ENCODE results near the gene DNAI1. TPM values are rescaled to one million over a fixed set of nuclear protein-coding genes. Genes with fewer than 3 reads are reported as not detected.
A peak's percentile ranks its signal among the peaks of the same experiment; 100 is the strongest.
"Not testable (repeated sequence)": the region's sequence is repeated elsewhere in the genome, so short reads cannot be mapped to it uniquely, and the experiment has no call there.

The DNAI1 gene
- total RNA-seq, 3 donors from 2014 or later: not detected

DNA sequence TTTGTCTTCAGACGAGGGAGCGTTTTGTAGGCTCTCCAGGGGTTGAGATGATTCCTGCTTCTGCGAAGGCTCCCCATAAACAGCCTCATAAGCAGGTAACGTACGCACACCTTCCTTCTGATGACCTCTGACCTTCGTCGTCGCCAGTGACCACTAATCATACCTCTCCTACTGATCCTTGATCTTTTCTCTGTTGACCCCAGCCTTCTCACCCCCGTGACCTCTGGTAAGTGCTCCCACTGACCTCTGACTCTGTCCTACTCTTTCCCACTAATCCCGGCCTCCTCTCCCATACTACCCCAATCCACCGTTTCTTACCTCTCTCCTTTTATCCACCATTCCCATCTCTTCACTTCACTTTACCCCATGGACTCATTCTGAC is 345 bp downstream of the DNAI1 start:
- ATAC-seq: no peak
- Mint-ChIP-seq H3K27me3 (ENCODE audit: low read depth) (no peaks in the 10 kb centered on the region), H3K9me3 (no peaks in the 10 kb centered on the region), H3K36me3 (ENCODE audit: insufficient read depth) (peaks cover 3% of the 10 kb centered on the region), H3K4me1 (ENCODE audit: low read depth) (peaks cover 33% of the 10 kb centered on the region), H3K4me3 (peak overlapping the region; percentile 85)
- DNase-seq: no peak

DNA sequence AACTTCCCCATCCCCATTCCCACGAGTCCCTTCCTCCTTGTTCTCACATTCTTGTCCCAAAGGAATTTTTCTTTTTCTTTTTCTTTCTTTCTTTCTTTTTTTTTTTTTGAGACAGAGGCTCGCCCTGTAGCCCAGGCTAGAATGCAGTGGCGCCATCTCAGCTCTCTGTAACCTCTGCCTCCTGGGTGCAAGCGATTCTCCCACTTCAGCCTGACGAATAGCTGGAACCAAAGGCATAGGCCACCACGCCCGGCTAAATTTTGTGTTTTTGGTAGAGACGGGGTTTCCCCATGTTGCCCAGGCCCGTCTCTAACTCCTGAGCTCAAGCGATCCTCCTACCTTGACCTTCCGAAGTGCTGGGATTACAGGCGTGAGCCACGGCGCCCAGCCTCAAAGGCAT is 751 bp downstream of the DNAI1 start:
- Mint-ChIP-seq H3K27me3 (ENCODE audit: low read depth) (no peaks in the 10 kb centered on the region), H3K9me3 (no peaks in the 10 kb centered on the region), H3K4me1 (ENCODE audit: low read depth) (peaks cover 33% of the 10 kb centered on the region), H3K36me3 (ENCODE audit: insufficient read depth) (peaks cover 3% of the 10 kb centered on the region), H3K4me3 (peak overlapping the region; percentile 85)
- DNase-seq (no peak), ATAC-seq (no peak)

DNA sequence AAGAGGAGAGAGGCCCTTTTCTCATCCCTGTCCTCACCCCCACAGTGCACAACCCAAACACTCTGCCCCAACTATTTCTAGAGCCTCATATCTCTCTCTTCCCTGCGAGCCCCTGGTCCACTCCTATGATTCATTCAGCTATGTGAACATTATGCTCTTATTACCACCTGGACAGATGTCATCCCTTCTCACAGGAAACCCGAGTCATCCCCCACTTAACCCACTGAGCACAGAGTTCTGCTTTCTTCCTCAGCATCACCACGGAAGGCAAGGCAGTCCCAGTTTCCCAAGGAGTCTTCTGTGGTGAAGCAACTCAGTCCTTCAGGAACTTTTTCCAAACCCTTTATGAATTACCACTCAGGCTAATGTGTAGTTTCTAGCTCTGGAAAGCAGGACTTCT is 1.3 kb downstream of the DNAI1 start:
- Mint-ChIP-seq H3K4me3 (no peak overlapping the region), H3K9me3 (no peaks in the 10 kb centered on the region), H3K27me3 (ENCODE audit: low read depth) (no peaks in the 10 kb centered on the region), H3K36me3 (ENCODE audit: insufficient read depth) (peaks cover 2% of the 10 kb centered on the region), H3K4me1 (ENCODE audit: low read depth) (peaks cover 29% of the 10 kb centered on the region)
- no peak for DNase-seq
- no peak for ATAC-seq

- no peaks in the 10 kb centered on the region for H3K9me3 Mint-ChIP-seq
- H3K36me3 Mint-ChIP-seq (ENCODE audit: insufficient read depth): no peaks in the 10 kb centered on the region
- ATAC-seq: peak; percentile 82 to 86
- H3K4me1 Mint-ChIP-seq (ENCODE audit: low read depth): peaks cover 9% of the 10 kb centered on the region
- DNase-seq: no peak
- no peaks in the 10 kb centered on the region for H3K27me3 Mint-ChIP-seq (ENCODE audit: low read depth)
- no peak overlapping the region for H3K4me3 Mint-ChIP-seq
Observed at GRCh38 chr9:34463098-34463900, 4.7 kb downstream of the DNAI1 start.

GRCh38 chr9:34463901-34464232 is 5.3 kb downstream of the DNAI1 start:
- DNase-seq: no peak
- no peak for ATAC-seq
- Mint-ChIP-seq H3K27me3 (ENCODE audit: low read depth) (no peaks in the 10 kb centered on the region), H3K4me1 (ENCODE audit: low read depth) (peaks cover 6% of the 10 kb centered on the region), H3K36me3 (ENCODE audit: insufficient read depth) (no peaks in the 10 kb centered on the region), H3K9me3 (no peaks in the 10 kb centered on the region), H3K4me3 (no peak overlapping the region)

GRCh38 chr9:34464571-34464970 is 6.0 kb downstream of the DNAI1 start:
- no peak for ATAC-seq
- Mint-ChIP-seq H3K9me3 (no peaks in the 10 kb centered on the region), H3K4me1 (ENCODE audit: low read depth) (peaks cover 4% of the 10 kb centered on the region), H3K27me3 (ENCODE audit: low read depth) (no peaks in the 10 kb centered on the region), H3K36me3 (ENCODE audit: insufficient read depth) (no peaks in the 10 kb centered on the region), H3K4me3 (no peak overlapping the region)
- no peak for DNase-seq

DNA sequence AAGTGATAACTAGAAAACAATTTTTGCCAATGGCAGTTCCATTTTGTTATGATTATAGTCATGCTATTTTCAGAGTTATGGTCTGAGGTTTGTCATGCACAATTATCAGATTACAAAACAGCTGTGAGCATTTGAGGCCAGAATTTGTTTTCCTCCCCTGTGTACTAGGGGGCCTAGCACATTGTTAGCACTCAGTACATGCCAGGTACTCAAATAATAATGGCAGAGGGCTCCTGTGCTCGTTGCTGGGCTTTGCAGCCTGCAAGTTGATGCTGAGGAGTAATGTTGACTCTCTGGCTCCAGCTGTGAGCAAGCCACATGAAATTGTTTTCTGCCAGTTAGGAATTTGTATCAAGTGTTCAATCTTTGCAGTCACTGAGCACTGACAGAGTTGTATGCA is 6.9 kb downstream of the DNAI1 start:
- Mint-ChIP-seq H3K27me3 (ENCODE audit: low read depth) (no peaks in the 10 kb centered on the region), H3K4me1 (ENCODE audit: low read depth) (peaks cover 4% of the 10 kb centered on the region), H3K9me3 (no peaks in the 10 kb centered on the region), H3K4me3 (no peak overlapping the region), H3K36me3 (ENCODE audit: insufficient read depth) (no peaks in the 10 kb centered on the region)
- no peak for ATAC-seq
- DNase-seq: no peak

GRCh38 chr9:34475097-34475496 is 16.5 kb downstream of the DNAI1 start:
- H3K36me3 Mint-ChIP-seq (ENCODE audit: insufficient read depth): no peaks in the 10 kb centered on the region
- no peaks in the 10 kb centered on the region for H3K4me1 Mint-ChIP-seq (ENCODE audit: low read depth)
- no peak for DNase-seq
- ATAC-seq: no peak
- H3K9me3 Mint-ChIP-seq: no peaks in the 10 kb centered on the region
- no peak overlapping the region for H3K4me3 Mint-ChIP-seq
- peaks cover 7% of the 10 kb centered on the region for H3K27me3 Mint-ChIP-seq (ENCODE audit: low read depth)

DNA sequence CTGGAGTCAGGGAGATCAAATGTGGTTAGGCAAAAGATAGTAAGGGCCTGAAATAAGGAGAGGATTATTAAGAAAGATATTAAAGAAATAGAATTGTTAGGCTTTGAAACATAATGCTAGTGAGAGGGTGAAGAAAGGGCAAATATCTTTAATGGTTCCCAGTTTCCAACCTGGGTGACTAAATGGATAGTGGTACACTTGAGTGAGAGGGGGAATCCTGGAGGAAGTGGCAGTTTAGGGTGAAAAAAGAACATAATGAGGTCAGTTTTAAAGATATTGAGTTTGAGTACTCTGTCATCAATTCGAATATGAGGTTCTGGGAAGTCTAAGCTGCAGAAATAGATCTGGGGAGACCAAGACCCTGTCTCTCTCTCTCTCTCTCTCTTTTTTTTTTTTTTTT is 18.9 kb downstream of the DNAI1 start:
- Mint-ChIP-seq H3K4me3 (no peak overlapping the region), H3K4me1 (ENCODE audit: low read depth) (no peaks in the 10 kb centered on the region), H3K27me3 (ENCODE audit: low read depth) (peaks cover 11% of the 10 kb centered on the region), H3K36me3 (ENCODE audit: insufficient read depth) (no peaks in the 10 kb centered on the region), H3K9me3 (no peaks in the 10 kb centered on the region)
- ATAC-seq (no peak), DNase-seq (no peak)

- H3K9me3 Mint-ChIP-seq: no peaks in the 10 kb centered on the region
- peaks cover 11% of the 10 kb centered on the region for H3K27me3 Mint-ChIP-seq (ENCODE audit: low read depth)
- H3K4me1 Mint-ChIP-seq (ENCODE audit: low read depth): no peaks in the 10 kb centered on the region
- DNase-seq: no peak
- ATAC-seq: no peak
- no peaks in the 10 kb centered on the region for H3K36me3 Mint-ChIP-seq (ENCODE audit: insufficient read depth)
- H3K4me3 Mint-ChIP-seq: no peak overlapping the region
Observed at GRCh38 chr9:34479431-34479866, 20.8 kb downstream of the DNAI1 start.

GRCh38 chr9:34481620-34482019 is 23.0 kb downstream of the DNAI1 start:
- DNase-seq, ATAC-seq: not testable (repeated sequence)

DNA sequence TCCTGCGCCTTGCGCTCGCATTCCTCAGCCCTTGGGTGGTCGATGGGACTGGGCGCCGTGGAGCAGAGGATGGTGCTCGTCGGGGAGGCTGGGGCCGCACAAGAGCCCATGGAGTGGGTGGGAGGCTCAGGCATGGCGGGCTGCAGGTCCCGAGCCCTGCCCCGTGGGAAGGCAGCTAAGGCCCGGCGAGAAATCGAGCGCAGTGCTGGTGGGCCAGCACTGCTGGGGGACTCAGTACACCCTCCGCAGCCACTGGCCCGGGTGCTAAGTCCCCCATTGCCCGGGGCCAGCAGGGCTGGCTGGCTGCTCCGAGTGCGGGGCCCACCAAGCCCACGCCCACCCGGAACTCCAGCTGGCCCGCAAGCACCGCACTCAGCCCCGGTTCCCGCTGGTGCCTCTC is 24.1 kb downstream of the DNAI1 start:
- ATAC-seq; H3K4me3 Mint-ChIP-seq; H3K4me1 Mint-ChIP-seq (ENCODE audit: low read depth): not testable (repeated sequence)

More at GRCh38 chr9:34481620-34482019, 23.0 kb downstream of the DNAI1 start:
- not testable (repeated sequence) for H3K4me3 Mint-ChIP-seq; H3K9me3 Mint-ChIP-seq; H3K36me3 Mint-ChIP-seq (ENCODE audit: insufficient read depth); H3K4me1 Mint-ChIP-seq (ENCODE audit: low read depth)
- H3K27me3 Mint-ChIP-seq (ENCODE audit: low read depth): peaks cover 11% of the 10 kb centered on the region

GRCh38 chr9:34484678-34485077 is 26.1 kb downstream of the DNAI1 start:
- no peaks in the 10 kb centered on the region for H3K36me3 Mint-ChIP-seq (ENCODE audit: insufficient read depth)
- DNase-seq (no peak), ATAC-seq (no peak)
- no peak overlapping the region for H3K4me3 Mint-ChIP-seq
- H3K4me1 Mint-ChIP-seq (ENCODE audit: low read depth): no peaks in the 10 kb centered on the region
- no peaks in the 10 kb centered on the region for H3K9me3 Mint-ChIP-seq
- H3K27me3 Mint-ChIP-seq (ENCODE audit: low read depth): peaks cover 27% of the 10 kb centered on the region

More for the DNA sequence above, 24.1 kb downstream of the DNAI1 start:
- peaks cover 13% of the 10 kb centered on the region for H3K27me3 Mint-ChIP-seq (ENCODE audit: low read depth)
- H3K9me3 Mint-ChIP-seq; DNase-seq; H3K36me3 Mint-ChIP-seq (ENCODE audit: insufficient read depth): not testable (repeated sequence)

- no peaks in the 10 kb centered on the region for H3K4me1 Mint-ChIP-seq (ENCODE audit: low read depth)
- H3K4me3 Mint-ChIP-seq: no peak overlapping the region
- no peaks in the 10 kb centered on the region for H3K36me3 Mint-ChIP-seq (ENCODE audit: insufficient read depth)
- H3K9me3 Mint-ChIP-seq: no peaks in the 10 kb centered on the region
- peaks cover 22% of the 10 kb centered on the region for H3K27me3 Mint-ChIP-seq (ENCODE audit: low read depth)
- no peak for DNase-seq
- no peak for ATAC-seq
Observed at GRCh38 chr9:34485822-34486221, 27.2 kb downstream of the DNAI1 start.

- Mint-ChIP-seq H3K4me1 (ENCODE audit: low read depth) (no peaks in the 10 kb centered on the region), H3K4me3 (no peak overlapping the region), H3K9me3 (no peaks in the 10 kb centered on the region), H3K36me3 (ENCODE audit: insufficient read depth) (no peaks in the 10 kb centered on the region), H3K27me3 (ENCODE audit: low read depth) (peaks cover 24% of the 10 kb centered on the region)
- no peak for DNase-seq
- no peak for ATAC-seq
Observed at GRCh38 chr9:34486572-34486971, 28.0 kb downstream of the DNAI1 start.

All from activated T-cell treated with anti-CD3 and anti-CD28 coated beads, Interleukin-2, amount 50 U/mL, for 4 hours (primary cell).